Heart left ventricle (tissue), 16 donors: ENCODE data around the gene CRISP3. TPM values are rescaled to one million over a fixed set of nuclear protein-coding genes. Genes with fewer than 3 reads are reported as not detected.

ENCODE experiments used
- ATAC-seq, 4 donors: fragments of 200-7000 bp; cut with Tn5 transposase; one replicate each; pipeline ENCODE4 v1.9.1; 2020 to 2022; ENCODE audit warnings: moderate library complexity in 4 of 4, mild to moderate bottlenecking in 3 of 4, moderate number of reproducible peaks in 1 of 4
- DNase-seq, 5 donors: peaks; one replicate each; pipeline ENCODE4 v3.0.0-alpha.2; 2020
- H3K27ac ChIP-seq, 12 donors: fragments of 200-600 bp; sonication (generic) in 4 of 12; one replicate each; pipeline versions ENCODE4 v1.5.0 to v1.8.0; 2016 to 2022; ENCODE audit warnings: mild to moderate bottlenecking in 2 of 12
- H3K27me3 ChIP-seq, 9 donors: fragments of 200-600 bp; sonication (generic) in 2 of 9; one replicate each; pipeline versions ENCODE4 v1.5.1 to v1.8.0; 2016 to 2022; ENCODE audit warnings: mild to moderate bottlenecking in 3 of 9
- H3K36me3 ChIP-seq, 9 donors: fragments of 200-600 bp; sonication (generic) in 2 of 9; one replicate each; pipeline versions ENCODE4 v1.5.0 to v1.8.0; 2018 to 2022; ENCODE audit warnings: mild to moderate bottlenecking in 2 of 9
- H3K4me1 ChIP-seq, 12 donors: fragments of 200-600 bp; sonication (generic) in 4 of 12; one replicate each; pipeline versions ENCODE4 v1.5.0 to v1.8.0; 2016 to 2022; ENCODE audit warnings: mild to moderate bottlenecking in 3 of 12
- H3K4me3 ChIP-seq, 12 donors: fragments of 200-600 bp; sonication (generic) in 4 of 12; one replicate each; pipeline versions ENCODE4 v1.5.0 to v1.8.0; 2017 to 2022; ENCODE audit warnings: mild to moderate bottlenecking in 9 of 12, moderate library complexity in 4 of 12
- H3K9me3 ChIP-seq, 12 donors: fragments of 200-600 bp; sonication (generic) in 4 of 12; one replicate each; pipeline versions ENCODE4 v1.5.0 to v1.8.0; 2016 to 2022; ENCODE audit warnings: mild to moderate bottlenecking in 1 of 12
- CTCF ChIP-seq, 12 donors: fragments of 200-600 bp; sonication (generic) in 4 of 12; IDR thresholded peaks; one replicate each; pipeline versions ENCODE4 v1.5.0 to v1.8.0; 2018 to 2022; ENCODE audit warnings: antibody characterized with exemption in 12 of 12, mild to moderate bottlenecking in 5 of 12
- POLR2A ChIP-seq, 2 donors: fragments of 450-650 bp; IDR thresholded peaks; one replicate each; pipeline ENCODE4 v1.6.1; 2017; ENCODE audit warnings: antibody characterized with exemption in 2 of 2, mild to moderate bottlenecking in 2 of 2, moderate library complexity in 2 of 2
- WGBS, 4 donors: extraction: QIAGEN DNeasy Blood & Tissue Kit in 2 of 4; methylation state at CpG; one replicate each; pipeline versions ENCODE4 v1.1.5 to v1.1.7; 2013 to 2018; 5-methylcytosine and 5-hydroxymethylcytosine counted together
- intact Hi-C, 10 donors: fragments of 100-400 bp; cut with DNase I; formaldehyde crosslinking; loops; one replicate each; pipeline versions ENCODE4 v1.11.1 to v1.14.2; 2022
- long read RNA-seq, 3 donors: library from polyadenylated mRNA; unstranded; transcript quantifications; one replicate each; pipeline ENCODE4 v2.0.0, GENCODE V29; 2020 to 2021
- polyA plus RNA-seq, 2 donors: library from polyadenylated mRNA; stranded (reverse); fragments of 200-250 nt; gene quantifications; one replicate each; pipeline ENCODE4 v1.2.3, GENCODE V29; 2013
- total RNA-seq, 9 donors: library from RNA; depleted of rRNA in 2 of 9; stranded (reverse); fragments of >200 nt in 2 of 9; fragmentation: NEBNext Ultra II Directional in 3 of 9; extraction: Animal tissue kit (Norgen Biotek cat#: 25700) in 3 of 9; gene quantifications; one replicate each; pipeline versions ENCODE4 v1.1.0 to v1.2.4, GENCODE V29; 2016 to 2023
- donor health status: ischemic (EF 13 %, LVEDD 7.1; RV severe dilation, severe dysfunction).
- donor health status: healthy with polysubstance abuse.
- donor health status: DM: no; HTN: yes; CAD: no.
- donor health status: DM: no; HTN: no; CAD: no.
- donor health status: ischemic (EF 25% LVEDD 6.9; RV normal size, moderate dysfunction).
- donor health status: ischemic (EF 25% LVEDD 5.7; RV mildly dilated, moderate dysfunction).
- donor health status: healthy.
- donor health status: DM: yes; HTN: yes; CAD: no.
- donor health status: ischemic (EF 35%, LVEDD 5.7; RV mildly dilated, moderate dysfunction).
- donor health status: nonischemic (EF 11% LVEDD 7.7; RV severe dilation, severe dysfunction).
- donor health status: DM: yes; HTN: yes; CAD: no.
- donor health status: PGD.
- donor health status: ischemic (EF 29% LVEDD 5.4; RV normal size, mild dysfunction).
- donor health status: nonischemic (EF 23%, LVEDD 6.1; RV moderate dilation, normal function).

CRISP3 gene
- total RNA-seq (under 1 TPM in 1 of 9 donors, not detected in 8; 0.69 TPM), polyA plus RNA-seq (under 1 TPM in 1 of 2 donors, not detected in 1; 0.04 TPM)
- long read RNA-seq, donor 1, result 0 reads
- long read RNA-seq, donor 2, result 0 reads
- long read RNA-seq, donor 3, result 0 reads

GRCh38 chr6:49744259-49744658 lies at the start of gene CRISP3:
CRISP3 (minus strand) TSS chr6:49744388; CDS start chr6:49744367, 21 bp downstream.
- H3K4me1 ChIP-seq, result no peaks in the 10 kb centered on the region
- intact Hi-C loops, result no loop called here
- DNase-seq (no peak), ATAC-seq (no peak)
- H3K4me3 ChIP-seq, result no peak within 1 kb of the TSS
- H3K9me3 ChIP-seq, result no peaks in the 10 kb centered on the region
- H3K27ac ChIP-seq, result no peak within 1 kb of the TSS
- WGBS, 4 donors, result 41 to 58% (median 48%) methylated on average over 1 of the region's 1 CpG
- no peaks in the 10 kb centered on the region for H3K36me3 ChIP-seq
- TF ChIP-seq CTCF (IDR thresholded peaks at IDR 0.05), result no peak
- no peak for TF ChIP-seq POLR2A (IDR thresholded peaks at IDR 0.05)
- no peaks in the 10 kb centered on the region for H3K27me3 ChIP-seq

- no peaks in the 10 kb centered on the region for H3K27me3 ChIP-seq
Observed at GRCh38 chr6:49790341-49790740, 46.2 kb upstream of the CRISP3 start.

GRCh38 chr6:49787176-49787575 lies 43.0 kb upstream of the CRISP3 start, which contains the start of gene PGK2:
PGK2 (minus strand) TSS chr6:49787285; CDS start chr6:49787187, 98 bp downstream.
- TF ChIP-seq POLR2A (IDR thresholded peaks at IDR 0.05) (no peak), CTCF (IDR thresholded peaks at IDR 0.05) (no peak)
- ATAC-seq (no peak), DNase-seq (no peak)
- H3K36me3 ChIP-seq, result no peaks in the 10 kb centered on the region
- H3K4me1 ChIP-seq, result no peaks in the 10 kb centered on the region
- intact Hi-C loops, result no loop called here
- no peaks in the 10 kb centered on the region for H3K27me3 ChIP-seq
- no peak within 1 kb of the TSS for H3K4me3 ChIP-seq
- 78 to 82% (median 80%) methylated on average over 8 of the region's 8 CpGs for WGBS, 4 donors
- no peaks in the 10 kb centered on the region for H3K9me3 ChIP-seq
- no peak within 1 kb of the TSS for H3K27ac ChIP-seq

More at GRCh38 chr6:49790341-49790740, 46.2 kb upstream of the CRISP3 start:
- intact Hi-C loops, result no loop called here
- H3K9me3 ChIP-seq, result no peaks in the 10 kb centered on the region
- no peaks in the 10 kb centered on the region for H3K36me3 ChIP-seq
- TF ChIP-seq POLR2A (IDR thresholded peaks at IDR 0.05), result no peak
- TF ChIP-seq CTCF (IDR thresholded peaks at IDR 0.05), result no peak
- no peak overlapping the region for H3K27ac ChIP-seq
- WGBS, 4 donors, result 67 to 78% (median 73%) methylated on average over 2 of the region's 2 CpGs
- H3K4me1 ChIP-seq, result no peaks in the 10 kb centered on the region
- H3K4me3 ChIP-seq, result no peak overlapping the region
- ATAC-seq, result no peak
- DNase-seq, result no peak

- no peak for DNase-seq
Observed at GRCh38 chr6:49784272-49784671, 40.1 kb upstream of the CRISP3 start.

More at GRCh38 chr6:49784272-49784671, 40.1 kb upstream of the CRISP3 start:
- intact Hi-C loops, result no loop called here
- Histone ChIP-seq H3K9me3 (no peaks in the 10 kb centered on the region), H3K36me3 (no peaks in the 10 kb centered on the region), H3K27me3 (no peaks in the 10 kb centered on the region), H3K27ac (no peak overlapping the region), H3K4me3 (no peak overlapping the region), H3K4me1 (no peaks in the 10 kb centered on the region)
- ATAC-seq, result no peak
- no peak for TF ChIP-seq CTCF (IDR thresholded peaks at IDR 0.05)
- no peak for TF ChIP-seq POLR2A (IDR thresholded peaks at IDR 0.05)
